Measurements from ENCODE around the gene RGS10.

Gene RGS10

GRCh38 chr10:119522747-119523426 lies 19.6 kb downstream of the RGS10 start:
- TF ChIP-seq CTCF (IDR thresholded peaks at IDR 0.05; ENCODE audit: low read depth, low read length), result no peak
- Histone ChIP-seq H3K27me3 (ENCODE audit: insufficient read depth, low read depth, severe bottlenecking) (no peaks in the 10 kb centered on the region), H3K27ac (no peak overlapping the region), H3K4me3 (ENCODE audit: low read depth, low read length) (no peak overlapping the region), H3K9me3 (ENCODE audit: severe bottlenecking) (no peaks in the 10 kb centered on the region), H3K36me3 (peaks cover 25% of the 10 kb centered on the region)
- no peak for DNase-seq

- Histone ChIP-seq H3K36me3 (peaks cover 25% of the 10 kb centered on the region), H3K27me3 (ENCODE audit: insufficient read depth, low read depth, severe bottlenecking) (no peaks in the 10 kb centered on the region), H3K9me3 (ENCODE audit: severe bottlenecking) (no peaks in the 10 kb centered on the region), H3K4me3 (ENCODE audit: low read depth, low read length) (no peak overlapping the region), H3K27ac (no peak overlapping the region)
- TF ChIP-seq CTCF (IDR thresholded peaks at IDR 0.05; ENCODE audit: low read depth, low read length), result no peak
- DNase-seq, result no peak
Observed at GRCh38 chr10:119521443-119522204, 20.9 kb downstream of the RGS10 start.

GRCh38 chr10:119520283-119520682 lies 22.2 kb downstream of the RGS10 start:
- DNase-seq, result no peak
- Histone ChIP-seq H3K27me3 (ENCODE audit: insufficient read depth, low read depth, severe bottlenecking) (no peaks in the 10 kb centered on the region), H3K27ac (no peak overlapping the region), H3K36me3 (peaks cover 22% of the 10 kb centered on the region), H3K4me3 (ENCODE audit: low read depth, low read length) (no peak overlapping the region), H3K9me3 (ENCODE audit: severe bottlenecking) (no peaks in the 10 kb centered on the region)
- no peak for TF ChIP-seq CTCF (IDR thresholded peaks at IDR 0.05; ENCODE audit: low read depth, low read length)

DNA sequence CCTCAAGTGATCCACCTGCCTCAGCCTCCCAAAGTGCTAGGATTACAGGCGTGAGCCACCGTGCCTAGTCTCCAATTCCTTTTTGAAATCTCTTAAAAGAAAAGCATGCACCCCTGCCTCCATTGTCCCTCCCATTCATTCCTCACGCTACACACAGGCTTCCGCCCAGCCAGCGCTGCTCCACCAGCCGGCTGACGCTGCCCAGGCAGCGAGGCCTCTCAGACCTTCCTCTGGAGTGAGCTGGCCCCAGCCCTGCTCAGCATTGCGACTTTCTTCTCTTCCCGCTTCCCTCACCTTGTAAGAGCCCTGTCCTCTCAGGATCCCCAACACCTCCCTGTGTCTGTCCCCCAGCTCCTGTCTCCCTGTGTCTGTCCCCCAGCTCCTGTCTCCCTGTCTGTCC lies 23.6 kb downstream of the RGS10 start:
- Histone ChIP-seq H3K9me3 (ENCODE audit: severe bottlenecking) (no peaks in the 10 kb centered on the region), H3K36me3 (peaks cover 22% of the 10 kb centered on the region), H3K4me3 (ENCODE audit: low read depth, low read length) (no peak overlapping the region), H3K27me3 (ENCODE audit: insufficient read depth, low read depth, severe bottlenecking) (no peaks in the 10 kb centered on the region), H3K27ac (no peak overlapping the region)
- no peak for DNase-seq
- no peak for TF ChIP-seq CTCF (IDR thresholded peaks at IDR 0.05; ENCODE audit: low read depth, low read length)

DNA sequence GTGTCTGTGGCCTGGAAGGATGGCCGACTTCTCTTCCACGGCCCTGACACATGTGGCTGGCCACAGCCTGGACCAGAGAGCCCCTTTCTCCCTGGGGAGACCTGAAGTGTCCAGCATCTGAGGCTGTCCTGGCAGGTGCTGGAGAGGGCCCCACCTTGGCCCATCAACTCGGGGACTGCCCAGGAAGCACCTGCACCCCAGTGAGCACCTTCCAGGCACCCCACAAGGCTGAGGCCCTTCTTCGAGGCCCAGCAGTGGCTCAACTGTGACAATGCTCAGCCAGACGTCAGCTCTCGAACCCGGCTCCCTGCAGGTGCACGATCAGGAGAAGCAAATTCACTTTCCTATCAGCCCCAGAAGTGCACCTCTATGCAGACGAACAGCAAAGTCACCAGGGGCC lies 24.3 kb downstream of the RGS10 start:
- Histone ChIP-seq H3K36me3 (peaks cover 22% of the 10 kb centered on the region), H3K27me3 (ENCODE audit: insufficient read depth, low read depth, severe bottlenecking) (no peaks in the 10 kb centered on the region), H3K27ac (no peak overlapping the region), H3K9me3 (ENCODE audit: severe bottlenecking) (no peaks in the 10 kb centered on the region), H3K4me3 (ENCODE audit: low read depth, low read length) (no peak overlapping the region)
- no peak for TF ChIP-seq CTCF (IDR thresholded peaks at IDR 0.05; ENCODE audit: low read depth, low read length)
- DNase-seq, result no peak

All from WERI-Rb-1 (cell line).